CD4-positive, alpha-beta T cell treated with Interferon gamma for 1 hour (primary cell): ENCODE results near the gene PDAP1.
"Not testable (repeated sequence)": the region's sequence is repeated elsewhere in the genome, so short reads cannot be mapped to it uniquely, and the experiment has no call there.

Experiments
- DNase-seq: peaks from one replicate; pipeline ENCODE4 v3.0.0-alpha.2; 2020

Gene PDAP1, protein sequence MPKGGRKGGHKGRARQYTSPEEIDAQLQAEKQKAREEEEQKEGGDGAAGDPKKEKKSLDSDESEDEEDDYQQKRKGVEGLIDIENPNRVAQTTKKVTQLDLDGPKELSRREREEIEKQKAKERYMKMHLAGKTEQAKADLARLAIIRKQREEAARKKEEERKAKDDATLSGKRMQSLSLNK

DNA sequence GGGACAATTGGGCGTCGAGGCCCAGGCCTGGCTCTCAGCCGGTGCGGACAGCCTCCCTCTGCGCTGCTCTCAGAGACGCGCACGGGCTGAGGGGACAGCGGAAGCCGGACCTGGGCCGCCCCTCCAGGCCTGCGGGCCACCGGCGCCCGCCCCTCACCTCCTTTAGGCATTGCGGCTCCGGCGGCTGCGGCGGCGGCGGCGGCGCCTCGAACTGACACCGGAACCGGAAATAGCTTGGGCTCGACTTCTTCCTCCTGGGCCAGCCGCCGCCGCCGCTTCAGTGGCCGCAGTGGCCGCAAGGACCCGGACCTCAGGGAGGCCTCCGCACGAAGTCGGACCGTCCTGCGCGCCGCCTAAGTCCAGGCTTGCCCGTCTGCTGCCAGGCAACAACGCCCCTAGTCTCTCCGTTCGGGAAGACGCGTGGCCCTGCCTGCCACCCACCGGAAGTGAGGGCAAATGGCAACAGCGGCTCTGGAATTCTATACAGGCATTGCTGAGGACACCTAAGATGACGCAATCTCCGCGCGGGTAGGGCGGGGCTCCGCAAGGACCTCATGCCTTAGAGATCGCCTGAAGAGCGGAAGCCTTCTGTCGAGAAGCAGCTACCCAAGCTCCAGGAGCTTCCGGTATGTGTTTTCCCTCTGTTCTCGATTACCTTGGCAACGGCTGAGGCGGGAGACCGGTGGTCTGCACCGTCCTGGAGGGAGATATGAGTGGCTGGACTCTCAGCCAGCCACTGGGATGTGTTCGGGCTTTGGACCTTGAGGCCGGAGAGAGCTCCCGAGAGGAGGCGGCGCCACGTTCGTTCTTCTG lies at the start of gene PDAP1, which contains the start of gene BUD31:
TSS of gene PDAP1 (minus strand) at position 219 of the 813 bp plus-strand sequence. CDS start at position 170, 49 bp downstream.
TSS of gene BUD31 (plus strand) at position 591 of the 813 bp plus-strand sequence. CDS start 2,124 bp downstream, outside the sequence.
- DNase-seq = peak; percentile 93

DNA sequence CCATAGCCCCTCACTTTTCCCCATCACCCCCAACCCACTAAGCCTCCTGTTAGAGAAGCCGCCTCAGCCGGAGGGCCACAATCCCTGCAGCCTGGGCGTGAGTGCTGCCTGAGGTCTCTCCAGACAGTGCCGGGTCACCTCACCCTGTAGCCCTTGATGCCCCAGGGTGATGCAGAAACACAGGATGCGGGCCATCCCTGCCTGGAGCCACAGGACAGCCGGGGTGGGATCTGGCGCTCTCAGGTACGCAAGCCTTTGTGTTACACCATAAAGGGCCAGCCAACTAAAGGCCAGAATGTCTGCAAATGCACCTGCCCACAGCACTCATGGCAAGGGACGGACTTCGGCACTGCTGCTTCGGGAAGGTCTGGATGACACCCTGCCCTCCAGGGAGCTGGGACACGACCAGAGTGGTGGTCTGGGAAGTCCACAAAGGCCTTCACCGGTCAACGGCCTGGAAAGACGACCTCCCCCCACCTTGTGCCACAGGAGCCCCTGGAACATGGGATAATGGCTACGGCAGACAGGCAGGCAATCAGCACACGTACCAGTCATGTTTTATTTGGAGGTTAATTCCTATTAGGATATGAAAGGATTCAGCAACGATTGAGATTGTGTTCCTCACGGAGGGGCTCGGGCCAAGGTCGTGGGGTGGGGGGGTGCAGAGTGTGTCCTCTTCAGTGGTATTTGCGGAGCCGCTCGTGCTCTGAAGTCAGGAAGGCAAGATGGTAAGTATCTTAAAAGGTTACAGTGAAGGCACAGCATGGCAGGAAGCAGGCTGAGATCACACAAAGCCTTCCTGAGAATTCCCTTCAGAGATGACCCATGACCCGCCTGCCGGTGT lies 49.5 kb upstream of the PDAP1 start:
- DNase-seq = no peak

DNA sequence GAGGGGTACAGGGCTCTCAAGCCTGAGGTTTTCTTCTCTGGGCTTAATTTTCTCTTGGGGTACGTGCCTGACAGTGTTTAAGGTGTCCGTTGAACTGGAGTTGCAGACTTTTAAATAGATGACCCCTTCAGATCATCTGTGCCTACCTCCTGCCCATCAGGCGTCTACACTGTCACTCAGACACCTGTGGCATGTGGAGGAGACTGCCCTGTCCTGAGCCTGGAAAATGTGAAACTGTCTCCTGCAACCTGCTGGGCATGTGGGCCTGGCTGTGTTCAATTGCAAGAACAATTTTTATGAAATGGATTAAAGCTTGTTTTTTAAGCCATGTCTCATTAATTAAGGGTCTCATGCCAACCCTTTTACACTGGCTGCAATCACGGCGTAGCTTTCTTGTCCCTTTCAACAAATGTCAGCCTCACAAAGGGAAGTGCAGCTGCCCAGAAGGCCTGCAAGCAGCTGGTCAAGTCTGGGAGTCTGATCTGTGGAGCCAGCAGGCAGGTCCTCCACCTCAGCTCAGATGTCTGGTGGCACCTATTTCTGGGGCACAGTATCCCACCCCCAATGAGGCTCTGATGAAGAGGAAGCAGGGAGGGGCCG lies 48.8 kb upstream of the PDAP1 start:
- no peak for DNase-seq

DNA sequence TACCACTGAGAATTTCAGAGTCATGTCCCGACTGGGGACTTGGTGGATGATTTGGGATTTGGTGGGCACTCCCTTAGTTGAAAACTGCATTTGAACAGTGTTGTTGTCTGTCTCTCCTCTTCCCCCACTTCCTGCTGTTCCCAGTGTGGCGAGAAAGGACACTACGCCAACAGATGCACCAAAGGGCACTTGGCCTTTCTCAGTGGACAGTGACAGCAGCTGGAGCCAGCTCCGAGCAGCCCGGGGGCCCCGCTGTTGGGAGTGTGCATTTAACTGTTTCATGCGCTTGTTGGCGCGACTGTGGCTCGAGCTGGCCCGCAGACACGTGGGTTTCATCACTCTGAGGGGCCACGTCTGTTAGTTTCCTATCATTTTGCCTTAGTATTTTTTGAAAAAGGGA lies 47.9 kb upstream of the PDAP1 start:
- DNase-seq = no peak

DNA sequence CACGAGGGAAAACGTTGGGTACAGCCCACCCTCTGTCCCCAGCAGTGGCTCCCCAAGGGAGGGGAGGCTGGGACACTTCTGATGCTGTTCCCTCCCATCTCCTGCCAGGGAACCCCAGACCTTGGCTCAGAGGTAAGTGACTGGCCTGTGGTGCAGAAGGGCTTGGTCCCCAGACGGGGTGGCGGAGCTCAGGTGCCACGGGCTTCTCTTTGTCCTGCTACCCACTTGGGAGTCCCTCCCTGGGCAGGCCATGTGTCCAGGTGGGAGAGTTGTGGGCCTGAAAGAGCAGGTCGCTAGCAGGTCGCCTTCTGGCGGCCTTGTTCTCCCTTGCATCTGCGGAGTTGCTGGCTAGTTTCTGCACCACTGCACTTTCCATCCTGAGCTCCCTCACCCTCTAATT lies 47.5 kb upstream of the PDAP1 start:
- DNase-seq = no peak

DNA sequence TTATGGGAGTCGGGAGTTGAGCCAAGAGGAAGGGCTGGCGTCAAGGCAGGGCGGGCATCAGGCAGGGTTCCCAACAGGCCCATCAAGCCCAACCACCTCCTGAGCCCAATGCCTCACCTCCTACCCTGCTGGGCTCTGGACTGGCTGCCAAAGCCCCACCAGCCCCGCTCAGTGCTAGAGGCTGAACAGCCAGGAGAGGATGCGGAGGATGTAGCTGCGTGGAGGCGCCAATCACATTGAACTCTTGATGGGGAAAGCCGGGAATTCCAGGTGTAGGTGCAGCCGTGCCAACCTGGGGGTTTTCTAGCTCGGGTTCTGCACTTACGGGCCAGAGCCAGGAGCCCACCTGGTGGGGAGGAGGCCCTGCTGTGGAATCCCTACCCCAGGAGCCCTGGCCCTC lies 44.7 kb upstream of the PDAP1 start:
- DNase-seq = no peak

DNA sequence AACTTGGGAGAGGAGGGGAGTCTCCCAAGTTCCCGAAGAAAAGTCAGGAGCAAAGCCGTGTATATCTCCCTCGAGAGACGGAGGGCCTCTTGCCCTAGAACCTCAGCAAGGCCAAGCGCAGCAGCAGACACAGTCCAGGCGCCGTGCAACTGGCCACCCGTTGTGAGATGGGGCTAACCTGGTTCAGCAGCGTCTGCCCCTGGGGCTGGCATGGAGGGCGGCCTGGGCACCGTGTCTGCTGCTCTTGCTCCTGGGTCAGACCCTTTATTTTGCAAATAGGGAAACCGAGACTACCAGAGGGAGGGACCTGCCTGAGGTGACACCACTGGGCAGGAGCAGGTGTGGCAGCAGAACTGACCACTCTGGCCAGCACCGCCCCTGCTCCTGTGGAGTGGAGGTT lies 44.1 kb upstream of the PDAP1 start:
- no peak for DNase-seq

DNA sequence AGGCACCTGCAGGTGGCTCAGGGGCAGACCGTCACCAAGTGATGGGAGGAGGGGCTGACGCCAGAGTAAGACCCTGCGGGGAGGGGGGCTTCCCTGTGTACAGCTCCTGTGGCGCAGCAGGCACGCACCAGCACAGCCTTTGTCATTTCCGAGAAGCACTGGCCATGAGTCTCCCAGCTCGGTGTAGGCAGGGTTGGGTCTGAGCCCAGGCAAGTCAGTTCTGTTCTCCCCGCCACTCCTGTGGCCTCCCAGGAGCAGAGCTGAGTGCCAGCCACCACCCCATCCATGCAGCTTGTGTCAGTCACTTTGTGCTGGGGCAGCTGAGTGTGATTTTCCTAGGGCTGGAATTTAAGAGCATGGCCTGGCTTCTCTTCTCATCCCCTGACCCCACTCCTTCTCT lies 43.5 kb upstream of the PDAP1 start:
- DNase-seq = no peak

DNA sequence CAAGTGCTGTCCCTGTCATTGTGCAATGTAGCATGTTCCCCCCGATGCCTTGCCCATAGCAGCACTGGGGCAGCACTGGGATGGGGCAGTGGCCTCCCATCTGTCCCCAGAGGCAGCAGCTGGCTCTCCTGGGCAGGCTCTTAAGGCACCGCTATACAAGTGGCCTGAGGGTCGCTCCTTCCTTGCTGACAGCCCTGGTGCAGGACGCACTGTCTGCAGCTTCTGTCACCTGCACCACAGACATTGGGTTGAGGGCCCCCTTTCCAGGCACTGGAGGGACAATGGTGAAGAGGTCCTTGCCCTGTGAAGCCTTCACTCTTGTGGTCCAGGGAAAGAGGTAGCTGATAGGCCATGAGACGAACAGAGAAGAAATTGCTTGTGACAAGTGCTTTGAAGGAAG lies 40.9 kb upstream of the PDAP1 start:
- no peak for DNase-seq

DNA sequence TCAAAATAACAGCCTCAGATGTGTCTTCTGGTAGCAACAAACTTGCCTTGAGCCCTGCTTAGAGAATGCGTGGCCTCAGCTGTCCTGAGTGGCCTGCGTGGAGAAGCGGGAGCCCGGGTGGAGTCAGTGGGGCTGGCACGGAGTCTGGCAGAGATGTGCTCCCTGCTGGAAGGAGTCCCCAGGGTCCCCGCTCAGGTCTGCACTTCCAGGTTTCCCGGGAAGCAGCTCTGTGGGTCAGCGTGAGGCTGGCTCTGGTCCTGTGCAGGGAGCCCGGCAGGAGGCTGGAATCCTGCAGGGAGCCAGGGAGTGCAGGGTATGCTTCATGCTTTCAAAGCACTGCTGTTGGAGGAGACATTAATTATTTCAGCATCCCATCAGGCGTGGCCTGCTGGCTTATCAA lies 40.5 kb upstream of the PDAP1 start:
- DNase-seq = no peak

DNA sequence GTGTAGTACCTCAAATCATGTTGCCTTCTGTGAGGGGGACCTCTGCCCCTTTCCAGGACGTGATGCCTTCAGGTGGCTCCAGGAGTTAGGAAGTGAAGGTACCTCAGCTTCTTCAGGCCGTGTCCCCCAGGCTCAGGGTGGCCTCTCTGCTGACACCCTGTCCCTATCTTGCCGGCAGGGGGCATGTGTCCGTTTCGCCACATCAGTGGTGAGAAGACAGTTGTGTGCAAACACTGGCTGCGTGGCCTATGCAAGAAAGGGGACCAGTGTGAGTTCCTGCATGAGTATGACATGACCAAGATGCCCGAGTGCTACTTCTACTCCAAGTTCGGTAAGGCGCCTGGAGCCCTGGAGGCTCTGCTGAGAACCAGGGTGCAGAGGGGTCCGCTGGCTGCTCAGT lies 39.5 kb upstream of the PDAP1 start:
- DNase-seq = no peak

DNA sequence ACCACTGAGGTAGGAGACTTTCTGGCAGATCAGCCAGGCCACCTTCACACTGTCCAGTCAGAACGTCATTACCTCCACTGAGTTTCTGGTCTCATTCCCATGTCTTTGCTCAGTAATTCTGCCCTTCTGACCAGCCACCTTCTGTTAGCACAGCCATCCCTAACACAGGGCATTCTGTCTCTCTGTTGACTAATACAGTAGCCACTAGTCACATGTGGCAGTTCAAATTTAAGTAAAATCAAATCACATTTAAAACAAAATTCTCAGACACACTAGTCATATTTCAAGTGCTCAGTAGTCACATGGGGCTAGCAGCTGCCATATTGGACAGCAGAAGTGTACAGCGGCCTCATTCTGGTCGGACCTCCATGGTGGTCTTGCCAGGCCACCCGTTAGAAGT lies 37.7 kb upstream of the PDAP1 start:
- DNase-seq = no peak

DNA sequence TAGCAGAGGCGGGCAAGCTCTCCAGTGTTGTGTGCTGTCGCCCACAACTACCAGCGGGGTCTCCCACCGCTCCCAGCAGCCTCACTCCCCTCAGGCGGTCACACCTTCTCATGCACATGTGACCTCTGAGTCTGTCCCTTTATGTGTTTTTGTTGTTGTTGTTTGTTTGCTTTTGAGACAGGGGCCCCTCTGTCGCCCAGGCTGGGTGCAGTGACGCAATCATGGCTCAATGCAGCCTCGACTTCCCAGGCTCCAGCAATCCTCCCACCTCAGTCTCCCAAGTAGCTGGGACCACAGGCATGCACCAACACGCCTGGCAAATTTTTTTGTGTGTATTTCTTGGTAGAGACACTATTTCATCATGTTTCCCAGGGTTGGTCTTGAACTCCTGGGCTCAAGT lies 31.8 kb upstream of the PDAP1 start:
- no peak for DNase-seq

DNA sequence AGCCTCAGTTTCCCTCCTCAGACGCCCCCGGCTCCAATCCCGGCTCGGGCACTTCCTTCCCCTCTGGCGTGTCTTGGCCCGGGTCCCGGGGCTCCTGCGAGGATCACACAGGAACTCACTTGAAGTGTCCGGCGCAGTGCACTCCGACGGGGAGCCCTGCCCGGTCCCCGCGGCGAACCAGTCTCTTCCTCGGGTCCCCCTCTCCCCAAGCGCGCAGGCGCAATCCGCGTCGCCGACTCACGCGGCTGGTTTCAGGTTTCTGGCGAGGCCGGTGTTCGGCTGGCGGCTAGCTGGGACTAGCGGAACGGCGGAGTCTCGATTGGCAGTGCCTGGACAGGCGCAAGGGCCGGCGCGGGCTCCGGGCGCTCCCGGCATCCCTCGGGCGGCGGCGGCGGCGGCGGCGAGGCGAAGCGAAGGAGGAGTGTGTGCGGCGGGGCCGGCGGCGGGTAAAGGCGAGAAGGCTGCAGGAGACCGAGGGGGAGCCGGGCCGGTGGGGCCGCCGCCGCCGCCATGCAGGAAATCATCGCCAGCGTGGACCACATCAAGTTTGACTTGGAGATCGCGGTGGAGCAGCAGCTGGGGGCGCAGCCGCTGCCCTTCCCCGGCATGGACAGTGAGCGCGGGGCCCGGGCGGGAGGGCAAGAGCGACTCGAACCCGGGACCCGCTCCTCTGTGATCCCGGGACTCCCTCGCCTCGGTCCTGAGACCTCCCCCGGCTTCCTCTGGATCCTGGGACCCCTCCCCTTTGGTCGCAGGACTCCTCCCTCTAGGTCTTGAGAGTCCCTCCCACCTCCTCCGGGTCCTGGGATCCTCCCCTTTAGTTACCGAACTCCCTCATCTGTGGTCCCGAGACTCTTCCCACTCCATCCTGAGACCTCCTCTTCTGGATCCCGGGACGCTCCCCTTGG lies 30.4 kb upstream of the PDAP1 start, which contains the start of the genes CPSF4 and PTCD1:
TSS of gene CPSF4 (plus strand) at position 371 of the 908 bp plus-strand sequence. CDS start at position 511, 140 bp downstream.
TSS of gene PTCD1 (minus strand) at position 226 of the 908 bp plus-strand sequence. CDS start 3,556 bp downstream, outside the sequence.
- peak; percentile 92 for DNase-seq

DNA sequence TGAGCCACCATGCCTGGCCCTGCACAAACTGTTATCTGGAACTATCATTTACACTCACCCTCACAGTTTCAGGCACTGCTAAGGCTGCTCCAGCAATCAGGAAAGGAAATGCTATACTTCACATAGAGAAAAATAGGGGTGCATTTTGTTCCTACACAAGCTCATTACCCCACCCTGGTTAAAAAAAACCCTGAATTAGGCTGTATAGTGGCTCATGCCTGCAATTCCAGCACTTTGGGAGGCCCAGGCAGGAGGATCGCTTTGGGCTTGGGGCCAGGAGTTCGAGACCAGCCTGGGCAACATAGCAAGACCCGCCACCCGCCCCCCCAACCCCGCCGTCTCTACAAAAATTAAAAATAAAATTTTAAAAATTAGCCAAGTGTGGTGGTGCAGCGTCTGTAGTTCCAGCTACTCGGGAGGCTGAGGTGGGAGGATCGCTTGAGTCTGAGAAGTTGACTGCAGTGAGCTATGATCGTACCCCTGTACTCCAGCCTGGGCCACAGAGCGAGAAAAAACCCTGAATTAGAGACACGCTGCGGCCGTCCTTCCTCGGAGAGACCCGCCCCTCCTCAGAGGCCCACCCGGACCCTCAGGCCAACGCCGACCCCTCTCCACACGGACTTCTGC lies 29.7 kb upstream of the PDAP1 start:
- DNase-seq = no peak

DNA sequence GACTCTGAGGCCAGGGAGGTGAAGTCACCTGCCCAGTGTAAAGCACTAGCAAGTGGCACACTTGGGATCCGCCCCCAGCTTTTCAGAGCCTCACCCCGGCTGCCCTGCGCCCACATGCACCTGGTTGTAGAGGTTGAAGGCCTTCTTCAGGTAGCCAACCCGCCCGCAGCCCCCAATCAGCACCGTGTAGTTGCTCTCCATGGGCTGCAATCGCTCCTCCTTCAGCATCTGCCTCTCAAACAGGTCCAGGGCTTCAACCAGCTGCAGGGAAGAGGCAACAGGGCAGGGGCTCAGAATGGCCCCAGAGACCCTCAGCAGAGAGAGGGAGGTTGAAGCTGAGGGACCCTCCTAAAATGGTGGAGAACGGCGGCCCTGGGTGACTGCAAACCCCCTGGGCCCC lies 24.8 kb upstream of the PDAP1 start:
- DNase-seq = no peak

DNA sequence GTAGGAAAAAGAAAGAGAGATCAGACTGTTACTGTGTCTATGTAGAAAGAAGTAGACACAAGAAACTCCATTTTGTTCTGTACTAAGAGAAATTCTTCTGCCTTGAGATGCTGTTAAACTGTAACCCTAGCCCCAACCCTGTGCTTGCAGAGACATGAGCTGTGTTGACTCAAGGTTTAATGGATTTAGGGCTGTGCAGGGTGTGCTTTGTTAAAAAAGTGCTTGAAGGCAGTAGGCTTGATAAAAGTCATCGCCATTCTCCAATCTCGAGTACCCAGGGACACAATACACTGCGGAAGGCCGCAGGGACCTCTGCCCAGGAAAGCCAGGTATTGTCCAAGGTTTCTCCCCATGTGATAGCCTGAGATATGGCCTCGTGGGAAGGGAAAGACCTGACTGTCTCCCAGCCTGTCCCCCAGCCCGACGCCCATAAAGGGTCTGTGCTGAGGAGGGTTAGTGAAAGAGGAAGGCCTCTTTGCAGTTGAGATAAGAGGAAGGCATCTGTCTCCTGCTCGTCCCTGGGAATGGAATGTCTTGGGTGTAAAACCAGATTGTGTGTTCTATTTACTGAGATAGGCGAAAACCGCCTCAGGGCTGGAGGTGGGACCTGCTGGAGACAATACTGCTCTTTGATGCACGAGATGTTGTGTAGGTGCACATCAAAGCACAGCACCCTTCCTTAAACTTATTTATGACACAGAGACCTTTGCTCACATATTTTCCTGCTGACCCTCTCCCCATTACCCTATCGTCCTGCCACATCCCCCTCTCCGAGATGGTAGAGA lies 23.6 kb upstream of the PDAP1 start:
- DNase-seq = not testable (repeated sequence)

DNA sequence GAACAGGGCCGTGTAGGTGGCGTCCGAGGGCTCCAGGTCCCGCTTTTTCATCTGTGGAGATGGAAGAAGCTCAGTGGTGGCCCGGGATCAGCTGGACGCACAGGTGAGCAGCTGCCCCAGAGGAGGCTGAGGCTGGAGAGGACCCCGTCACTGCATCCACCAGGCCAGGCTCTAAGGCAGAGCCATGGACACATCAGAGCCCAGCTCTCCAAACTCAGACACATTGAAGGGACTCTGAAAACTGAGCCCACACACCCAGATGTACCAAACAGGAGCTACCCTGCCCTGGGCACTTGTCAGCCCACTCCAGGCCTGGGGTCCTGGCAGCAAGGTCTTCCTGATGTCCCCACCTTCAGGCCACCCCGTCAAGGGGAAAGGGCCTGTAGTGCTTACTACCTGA lies 21.4 kb upstream of the PDAP1 start:
- DNase-seq = no peak

DNA sequence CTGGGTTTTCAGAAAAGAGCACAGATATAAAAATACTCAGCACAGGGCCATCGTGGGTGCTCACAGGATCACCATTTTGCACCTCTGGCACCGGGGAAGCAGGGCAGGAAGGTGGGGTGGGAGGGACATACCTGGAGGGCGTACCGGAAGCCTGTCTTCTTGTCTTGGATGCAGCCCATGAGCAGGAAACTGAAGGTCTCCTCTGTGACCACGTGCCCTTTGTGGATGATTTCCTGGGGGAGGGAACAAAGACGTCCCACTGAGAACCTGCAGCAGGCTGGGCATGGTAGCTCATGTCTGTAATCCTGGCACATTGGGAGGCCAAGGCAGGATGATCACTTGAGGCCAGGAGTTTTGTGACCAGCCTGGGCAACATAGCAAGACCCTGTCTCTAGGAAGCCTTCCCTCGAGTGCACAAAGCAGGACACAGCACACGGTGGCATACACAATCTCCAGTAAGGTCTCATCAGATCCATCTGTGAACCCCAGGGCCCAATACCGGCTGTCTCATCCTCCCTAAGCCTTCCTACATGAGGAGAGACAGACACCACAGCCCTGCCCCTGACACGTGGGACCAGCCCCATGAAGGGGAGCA lies 20.7 kb upstream of the PDAP1 start:
- no peak for DNase-seq
